Cortex of kidney (tissue), 1 donor: ENCODE results near the gene HSD17B10.
"Not testable (repeated sequence)": the region's sequence is repeated elsewhere in the genome, so short reads cannot be mapped to it uniquely, and the experiment has no call there.

Source experiments
- DNase-seq: peaks from one replicate; lab custom pipeline; 2025; lab: John Stamatoyannopoulos, UW

Gene HSD17B10

DNA sequence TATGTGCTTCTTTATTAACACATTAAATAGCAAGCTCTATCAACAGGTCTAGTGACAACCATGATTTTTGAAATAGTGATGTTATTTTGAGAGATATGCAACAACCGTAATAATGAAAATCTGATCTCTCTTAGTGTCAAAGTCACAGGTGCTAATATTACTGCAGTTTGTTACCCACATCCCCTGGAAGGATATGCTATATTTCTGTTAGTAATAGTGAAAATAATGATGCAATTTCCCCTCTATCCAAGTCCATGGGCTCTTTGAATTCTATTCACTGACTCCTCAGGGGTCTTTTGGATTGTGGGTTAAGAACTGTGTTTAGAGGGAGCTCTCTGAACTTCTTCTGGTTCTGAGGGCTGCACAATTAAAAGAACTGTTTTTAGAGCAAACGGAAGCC lies 3.0 kb upstream of the HSD17B10 start:
- DNase-seq = no peak

DNA sequence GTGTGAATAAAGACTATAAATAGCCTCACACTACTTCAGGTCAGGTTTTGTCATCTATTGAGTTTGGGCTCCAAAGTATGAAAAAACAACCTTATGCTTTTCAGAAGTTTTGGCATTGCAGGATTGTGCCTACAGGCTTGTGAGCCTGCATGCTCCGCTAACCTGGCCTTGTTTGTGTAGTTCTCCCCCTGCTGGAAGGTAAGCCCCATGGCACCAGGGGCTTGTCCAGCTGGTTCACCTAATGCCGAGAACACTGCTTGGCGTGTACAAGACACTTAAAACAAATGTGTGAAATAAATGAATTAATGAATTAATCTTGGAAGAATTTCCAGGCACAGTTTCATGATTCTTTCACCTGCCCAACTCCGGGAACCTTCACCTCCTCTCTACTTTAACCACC lies 1.8 kb upstream of the HSD17B10 start:
- no peak for DNase-seq

DNA sequence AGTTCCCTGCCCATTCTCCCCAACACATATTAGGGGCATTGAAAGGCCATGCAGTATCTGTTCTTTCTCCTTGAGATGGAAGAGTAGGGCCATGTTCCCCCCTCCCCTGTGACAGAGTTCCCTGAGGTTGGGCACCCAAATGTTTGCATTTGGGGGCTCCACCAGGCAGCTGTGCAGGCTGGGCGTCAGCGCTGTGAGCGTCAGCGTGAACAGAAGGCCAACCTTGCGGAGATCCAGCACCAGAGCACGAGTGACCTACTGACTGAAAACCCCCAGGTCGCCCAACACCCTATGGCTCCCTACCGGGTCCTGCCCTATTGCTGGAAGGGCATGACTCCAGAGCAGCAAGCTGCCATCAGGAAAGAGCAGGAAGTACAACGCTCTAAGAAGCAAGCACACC lies 3.9 kb downstream of the HSD17B10 start:
- DNase-seq = no peak

DNA sequence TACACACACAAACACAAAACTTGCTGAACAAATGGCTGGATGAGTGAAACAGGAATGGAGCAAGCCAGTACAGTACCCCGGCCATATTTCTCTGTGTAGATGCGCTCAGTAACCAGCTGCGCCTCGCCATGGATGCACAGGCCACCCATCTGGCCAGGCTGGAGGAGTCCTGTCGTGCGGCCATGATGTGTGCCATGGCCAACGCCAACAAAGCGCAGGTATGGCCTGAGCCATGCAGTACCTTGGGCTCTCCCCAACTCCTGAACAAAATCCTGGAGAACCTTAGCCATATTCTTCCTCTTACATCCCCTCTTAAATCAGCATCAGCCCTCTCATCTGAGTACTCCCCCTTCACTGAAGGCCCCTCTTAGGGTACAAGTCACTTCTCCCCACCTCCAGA lies 4.4 kb downstream of the HSD17B10 start:
- DNase-seq = no peak

DNA sequence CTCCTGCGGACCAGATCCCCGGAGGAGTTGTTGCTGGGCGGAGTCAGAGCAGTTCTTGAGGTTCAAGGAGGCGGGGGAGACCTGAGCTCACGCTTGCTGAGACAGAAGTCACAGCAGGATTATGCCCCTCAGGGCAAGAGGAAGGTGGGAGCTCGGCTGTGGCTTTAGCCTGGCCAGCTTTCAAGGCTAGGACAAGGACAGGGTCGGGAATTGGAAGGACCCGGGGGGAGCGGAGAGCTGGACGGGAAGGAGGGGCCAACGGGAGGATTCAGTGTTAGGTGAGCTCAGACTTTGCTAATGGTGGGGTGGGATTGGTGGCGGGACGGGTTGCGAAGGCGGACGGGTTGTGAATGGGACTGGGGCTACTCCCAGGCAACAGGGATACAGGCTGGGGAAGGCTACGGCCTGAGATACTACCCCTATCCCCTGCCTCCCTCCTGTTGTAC lies 11.3 kb downstream of the HSD17B10 start, which contains the start of gene RIBC1:
Gene RIBC1 (plus strand): TSS at position 13 of the 446 bp plus-strand sequence. CDS start 3,404 bp downstream, outside the sequence.
- DNase-seq = peak; percentile 17

DNA sequence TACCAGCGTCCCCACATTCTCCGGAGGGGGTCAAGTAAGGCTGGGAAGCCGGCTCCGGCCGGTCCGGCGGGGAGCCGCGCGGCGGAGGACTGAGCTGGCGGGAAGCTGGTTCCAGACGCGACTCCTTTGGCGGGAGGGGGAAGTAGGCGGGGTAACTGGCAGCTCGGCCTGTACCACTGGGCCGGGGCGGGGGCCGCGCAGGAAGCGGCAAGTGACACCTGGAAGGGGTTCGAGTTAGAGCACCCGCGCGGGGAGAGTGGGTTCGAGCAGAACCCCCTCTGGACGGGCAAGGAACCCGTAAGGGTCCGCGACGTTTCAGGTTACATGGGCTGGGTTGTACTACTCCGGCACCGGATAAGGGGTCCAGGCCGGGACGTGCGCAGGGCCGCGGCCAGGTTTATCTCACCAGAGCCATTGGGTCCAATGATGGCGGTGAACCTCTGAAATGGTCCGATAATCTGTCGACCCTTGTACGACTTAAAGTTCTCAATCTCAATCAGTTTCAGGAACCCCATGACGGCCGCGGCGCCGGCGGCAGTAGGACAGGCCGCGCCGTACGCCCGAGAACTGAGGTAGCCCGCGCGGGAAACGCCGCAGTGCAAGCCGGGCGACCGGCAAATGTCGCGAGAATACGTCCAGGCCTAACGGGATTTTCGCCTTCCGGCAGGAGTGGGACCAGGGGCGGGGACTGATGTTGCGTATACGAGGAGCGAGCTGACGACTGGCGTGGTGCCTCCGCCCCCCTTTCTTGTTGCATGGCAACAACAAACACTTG lies 11.9 kb downstream of the HSD17B10 start, which contains the start of gene SMC1A:
Gene SMC1A (minus strand): TSS at position 569 of the 775 bp plus-strand sequence. CDS start 54 bp downstream, at position 515.
- peak; percentile 42 for DNase-seq

DNA sequence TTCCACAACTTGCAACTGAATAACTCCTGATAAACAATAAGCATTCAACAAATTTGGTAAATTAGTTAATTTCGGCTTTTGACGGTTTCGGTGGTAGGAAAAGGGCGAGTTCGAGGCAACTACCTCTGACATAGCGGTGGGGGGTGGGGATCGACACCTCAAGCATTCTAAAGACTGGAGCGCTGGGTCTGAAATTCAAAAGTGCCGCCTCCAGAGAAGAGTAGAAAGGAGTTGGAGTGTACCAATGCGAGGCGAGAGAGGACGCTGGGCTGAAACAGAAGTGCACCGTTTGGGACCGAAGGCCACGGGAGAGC lies 12.4 kb downstream of the HSD17B10 start:
- DNase-seq = no peak

DNA sequence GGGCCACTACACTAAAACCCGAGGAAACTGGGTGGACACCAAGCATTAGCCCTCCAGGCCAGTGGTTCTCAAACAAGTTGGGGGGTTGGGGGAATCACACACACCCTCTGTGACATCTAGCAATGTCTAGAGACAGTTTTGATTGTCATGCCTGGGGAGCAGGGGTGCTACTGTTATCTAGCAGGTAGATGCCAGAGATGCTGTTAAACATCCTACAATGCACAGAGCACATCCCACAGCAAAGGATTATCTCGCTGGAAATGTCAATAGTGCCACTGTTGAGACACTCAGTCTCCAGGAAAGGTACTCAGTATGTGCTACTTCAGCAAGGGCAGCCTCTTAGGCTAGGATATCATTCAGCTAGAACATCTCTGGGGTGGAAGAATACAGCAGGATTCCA lies 13.0 kb downstream of the HSD17B10 start:
- no peak for DNase-seq

DNA sequence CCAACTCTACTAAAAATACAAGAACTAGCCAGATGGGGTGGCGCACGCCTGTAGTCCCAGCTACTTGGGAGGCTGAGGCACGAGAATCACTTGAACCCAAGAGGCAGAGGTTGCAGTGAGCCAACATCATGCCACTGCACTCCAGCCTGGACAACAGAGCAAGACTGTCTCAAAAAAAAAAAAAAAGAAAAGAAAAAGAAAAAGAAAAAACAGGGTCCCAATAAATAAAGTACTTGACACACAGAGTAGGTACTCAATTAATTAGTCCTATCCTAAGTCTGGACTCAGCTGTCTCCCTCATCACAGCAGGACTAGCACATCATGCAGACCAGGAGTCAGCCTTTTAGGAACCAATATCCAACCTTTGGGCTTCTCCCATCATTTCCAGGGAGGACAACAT lies 13.8 kb downstream of the HSD17B10 start:
- DNase-seq = not testable (repeated sequence)

DNA sequence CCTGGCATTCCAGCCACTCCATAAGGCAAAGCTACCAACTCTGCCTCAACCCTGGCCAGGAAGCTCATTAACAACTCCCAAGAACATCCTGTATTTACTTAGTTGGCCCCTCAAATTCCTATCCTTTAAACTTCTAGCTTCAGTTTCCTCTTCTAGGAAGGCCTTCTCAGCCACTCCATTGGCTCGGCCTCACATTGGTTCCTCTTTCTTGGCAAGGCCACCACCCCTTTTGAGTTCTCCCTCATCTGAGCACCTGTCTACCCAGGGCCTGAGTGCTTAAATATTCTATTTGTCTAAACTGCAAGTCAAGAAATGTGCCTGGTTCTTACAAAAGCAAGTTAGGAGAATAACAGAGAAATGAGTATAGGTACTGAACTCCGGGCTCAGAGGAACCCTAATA lies 21.7 kb downstream of the HSD17B10 start:
- DNase-seq = no peak

DNA sequence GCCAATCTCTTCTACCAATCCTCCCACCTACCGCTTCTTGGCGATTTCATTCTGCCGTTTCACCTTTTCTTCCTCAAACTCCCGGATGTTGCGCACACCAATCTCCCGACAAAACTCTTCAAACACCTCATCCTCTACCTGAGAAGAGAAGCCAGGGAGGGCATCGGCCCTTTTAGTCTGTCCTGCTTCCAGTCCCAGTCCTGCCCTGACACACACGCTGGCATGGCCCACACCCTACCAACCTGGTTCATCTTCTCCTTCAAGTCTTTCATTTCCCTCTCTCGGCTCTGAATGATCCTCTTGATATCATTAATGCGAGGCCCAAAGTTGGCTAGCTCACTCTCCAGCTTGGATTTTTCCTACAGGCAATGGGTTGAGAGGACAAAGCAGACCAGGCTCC lies 30.6 kb downstream of the HSD17B10 start:
- no peak for DNase-seq

DNA sequence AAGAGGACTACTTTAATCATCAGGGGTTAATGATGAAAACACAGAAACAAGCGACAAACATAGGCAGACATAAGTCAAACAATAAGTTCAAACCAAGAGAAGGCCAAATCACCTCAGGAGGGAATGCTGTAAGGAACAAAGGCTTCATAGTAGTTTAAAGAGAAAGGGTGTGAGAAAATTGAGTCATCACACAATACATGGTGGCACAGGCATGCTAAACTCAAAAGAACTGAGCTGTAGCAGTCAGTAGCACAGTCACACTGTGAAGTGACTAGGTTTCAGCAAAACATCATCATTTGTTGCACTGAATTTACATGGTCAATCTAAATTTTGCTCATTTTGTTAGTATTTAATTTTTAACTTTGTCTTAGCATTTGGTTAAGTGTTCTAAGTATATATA lies 36.0 kb downstream of the HSD17B10 start:
- DNase-seq = no peak

DNA sequence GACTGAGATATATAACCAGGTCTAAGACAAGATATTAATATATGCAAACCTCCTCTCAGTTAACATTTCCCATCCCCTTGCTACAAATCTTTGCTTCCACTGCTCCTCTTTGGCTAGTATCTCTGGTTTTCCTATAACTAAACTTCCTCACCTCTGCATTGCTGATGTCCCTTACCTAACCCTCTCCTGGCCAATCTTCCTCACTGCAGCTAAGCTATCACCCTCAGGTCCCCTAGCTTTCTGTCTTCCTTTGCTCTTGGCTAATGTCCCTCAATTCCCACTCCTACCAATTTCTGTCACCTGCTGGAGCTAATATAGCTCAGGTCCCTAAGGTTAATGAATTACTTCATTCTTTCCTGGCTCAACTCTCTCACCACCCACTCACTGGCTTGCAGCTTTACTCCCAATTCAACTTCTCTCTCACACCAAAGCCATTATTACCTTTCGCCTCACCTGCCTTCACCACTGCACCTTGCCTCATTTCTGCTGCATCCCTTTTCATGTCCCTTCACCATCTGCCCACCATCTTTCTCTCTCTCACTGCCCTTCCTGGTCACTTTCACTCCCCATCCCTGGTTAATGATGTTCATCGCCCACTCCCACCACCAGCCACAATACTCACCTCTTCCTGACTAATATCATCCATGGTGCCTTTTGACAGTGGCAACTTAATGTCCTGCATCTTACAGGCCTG lies 38.4 kb downstream of the HSD17B10 start:
- DNase-seq = no peak

DNA sequence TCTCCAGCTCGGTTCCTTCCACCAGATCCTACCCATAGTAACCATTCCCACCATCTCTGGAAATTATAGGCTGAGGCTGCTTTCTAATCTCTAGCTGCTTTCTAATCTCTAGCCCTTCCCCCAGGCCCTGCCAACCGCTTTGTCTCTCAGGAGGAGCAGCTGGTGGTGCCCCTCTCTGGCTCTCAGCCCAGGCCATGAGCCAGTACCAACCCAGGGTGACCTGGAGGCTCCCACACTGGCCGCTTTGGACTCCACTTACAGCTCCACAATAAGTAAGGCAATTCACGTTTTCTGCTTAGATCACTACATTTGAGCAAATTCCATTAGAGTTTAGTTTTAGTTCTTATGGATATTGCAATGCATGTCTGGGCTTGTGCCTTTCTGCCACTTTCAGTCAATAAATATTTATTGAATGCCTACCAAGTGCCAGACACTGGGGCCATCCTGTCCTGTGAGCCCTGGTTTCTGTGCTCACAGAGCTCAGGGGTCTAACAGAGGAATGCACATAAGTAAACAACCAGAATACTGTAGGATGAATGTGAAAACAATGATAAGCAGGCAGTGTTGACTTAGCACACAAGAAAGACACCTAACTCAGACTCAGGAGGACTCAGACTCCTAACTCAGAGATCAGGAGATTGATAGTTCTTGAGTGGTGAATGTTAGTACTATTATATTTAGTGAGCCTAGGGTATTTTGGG lies 50.6 kb downstream of the HSD17B10 start:
- no peak for DNase-seq
